BJ (cell line): ENCODE data around the gene CEP55. TPM values are rescaled to one million over a fixed set of nuclear protein-coding genes. Genes with fewer than 3 reads are reported as not detected.
A peak's percentile ranks its signal among the peaks of the same experiment; 100 is the strongest.
"Not testable (repeated sequence)": the region's sequence is repeated elsewhere in the genome, so short reads cannot be mapped to it uniquely, and the experiment has no call there.

Source experiments
- CTCF ChIA-PET: fragments of 350-600 bp; formaldehyde crosslinking; extraction: SDS; loops from one replicate; lab custom pipeline; 2021; ENCODE audit warnings: antibody characterized with exemption, inconsistent platforms; lab: Yijun Ruan, JAX
- POLR2A ChIA-PET: fragments of 300-600 bp; sonication (Branson Sonifier 250); formaldehyde crosslinking; extraction: SDS; loops from one replicate; lab custom pipeline; 2021; ENCODE audit warnings: antibody characterized with exemption; lab: Charles Lee
- DNase-seq: peaks from one replicate; pipeline ENCODE4 v3.0.0-alpha.2; 2011; ENCODE audit warnings: low read depth
- H3K27me3 ChIP-seq: 2 replicates; pipeline ENCODE4 v1.6.0; 2011; ENCODE audit warnings: low read length; ENCODE audit not compliant: control insufficient read depth, insufficient read depth
- H3K36me3 ChIP-seq: 2 replicates; pipeline ENCODE4 v1.5.1; 2011; ENCODE audit warnings: low read length; ENCODE audit not compliant: control insufficient read depth, insufficient read depth
- H3K4me3 ChIP-seq: 2 replicates; pipeline ENCODE4 v1.5.1; 2011; ENCODE audit warnings: low read depth, mild to moderate bottlenecking, control low read depth, low read length
- polyA plus RNA-seq: library from polyadenylated mRNA; depleted of rRNA; stranded (reverse); fragments of >200 nt; gene quantifications from 2 replicates; pipeline ENCODE4 v1.2.3, GENCODE V29; 2011
- TF ChIP-seq, protein P1 (sequence below): IDR thresholded peaks from 2 replicates; pipeline ENCODE4 v1.5.1; 2011; ENCODE audit warnings: low read depth, mild to moderate bottlenecking, control low read depth, inconsistent platforms, low read length, moderate library complexity; ENCODE audit not compliant: insufficient read depth

The CEP55 gene
- polyA plus RNA-seq, 1 experiment = 16.8 TPM

- no peaks in the 10 kb centered on the region for H3K27me3 ChIP-seq
- no peak for DNase-seq
- no peak overlapping the region for H3K4me3 ChIP-seq
- peaks cover 4% of the 10 kb centered on the region; the same call in 1 of the 2 replicates for H3K36me3 ChIP-seq
- ChIA-PET POLR2A (interaction anchor here (0.6 to 0.9 kb wide), 3 partner anchors 18 to 80 kb away, joined by 3 to 4 read pairs (median 3); partner anchors contain the start of gene MYOF), CTCF (interaction anchor here (0.6 to 3.3 kb wide), 6 partner anchors 9 to 87 kb away, joined by 3 to 20 read pairs (median 4); partner anchors contain the start of gene MYOF)
- TF ChIP-seq, protein P1, sequence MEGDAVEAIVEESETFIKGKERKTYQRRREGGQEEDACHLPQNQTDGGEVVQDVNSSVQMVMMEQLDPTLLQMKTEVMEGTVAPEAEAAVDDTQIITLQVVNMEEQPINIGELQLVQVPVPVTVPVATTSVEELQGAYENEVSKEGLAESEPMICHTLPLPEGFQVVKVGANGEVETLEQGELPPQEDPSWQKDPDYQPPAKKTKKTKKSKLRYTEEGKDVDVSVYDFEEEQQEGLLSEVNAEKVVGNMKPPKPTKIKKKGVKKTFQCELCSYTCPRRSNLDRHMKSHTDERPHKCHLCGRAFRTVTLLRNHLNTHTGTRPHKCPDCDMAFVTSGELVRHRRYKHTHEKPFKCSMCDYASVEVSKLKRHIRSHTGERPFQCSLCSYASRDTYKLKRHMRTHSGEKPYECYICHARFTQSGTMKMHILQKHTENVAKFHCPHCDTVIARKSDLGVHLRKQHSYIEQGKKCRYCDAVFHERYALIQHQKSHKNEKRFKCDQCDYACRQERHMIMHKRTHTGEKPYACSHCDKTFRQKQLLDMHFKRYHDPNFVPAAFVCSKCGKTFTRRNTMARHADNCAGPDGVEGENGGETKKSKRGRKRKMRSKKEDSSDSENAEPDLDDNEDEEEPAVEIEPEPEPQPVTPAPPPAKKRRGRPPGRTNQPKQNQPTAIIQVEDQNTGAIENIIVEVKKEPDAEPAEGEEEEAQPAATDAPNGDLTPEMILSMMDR = no peak
Observed at GRCh38 chr10:93463723-93464476, 32.5 kb upstream of the CEP55 start.

- no peak for DNase-seq
- CTCF ChIA-PET = interaction anchor here (0.7 to 3.3 kb wide), 5 partner anchors 16 to 88 kb away, joined by 3 to 20 read pairs (median 4); partner anchors contain the start of gene MYOF
- Histone ChIP-seq H3K4me3 (no peak overlapping the region), H3K36me3 (peaks cover 6% of the 10 kb centered on the region), H3K27me3 (no peaks in the 10 kb centered on the region)
- TF ChIP-seq, protein P1 = no peak
- POLR2A ChIA-PET = no interaction called here
Observed at GRCh38 chr10:93464776-93465388, 31.5 kb upstream of the CEP55 start.

GRCh38 chr10:93465806-93466675 lies 30.4 kb upstream of the CEP55 start:
- H3K27me3 ChIP-seq = no peaks in the 10 kb centered on the region
- ChIA-PET CTCF (interaction anchor here (0.5 to 3.3 kb wide), 7 partner anchors 10 to 90 kb away, joined by 3 to 20 read pairs (median 4); partner anchors contain the start of gene MYOF), POLR2A (interaction anchor here (0.5 to 1.0 kb wide), 9 partner anchors 7 to 95 kb away, joined by 3 to 7 read pairs (median 4); no protein-coding TSS in a partner anchor)
- TF ChIP-seq, protein P1 = no peak
- no peak overlapping the region for H3K4me3 ChIP-seq
- DNase-seq = peak; percentile 81
- H3K36me3 ChIP-seq = peaks cover 4% of the 10 kb centered on the region

DNA sequence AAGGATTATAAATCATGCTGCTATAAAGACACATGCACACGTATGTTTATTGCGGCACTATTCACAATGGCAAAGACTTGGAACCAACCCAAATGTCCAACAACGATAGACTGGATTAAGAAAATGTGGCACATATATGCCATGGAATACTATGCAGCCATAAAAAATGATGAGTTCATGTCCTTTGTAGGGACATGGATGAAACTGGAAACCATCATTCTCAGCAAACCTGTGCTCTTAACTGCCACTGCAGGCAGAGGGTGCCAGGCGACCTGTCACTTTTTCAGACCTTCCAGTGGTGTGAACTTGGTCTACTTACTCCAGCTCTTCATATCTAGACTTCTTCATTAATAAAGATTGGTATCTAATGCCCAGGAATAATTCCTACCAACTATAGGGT lies 28.8 kb upstream of the CEP55 start:
- POLR2A ChIA-PET, H3K27me3 ChIP-seq, DNase-seq, H3K36me3 ChIP-seq, H3K4me3 ChIP-seq: not testable (repeated sequence)
- CTCF ChIA-PET = interaction anchor here (0.8 to 2.4 kb wide), 4 partner anchors 9 to 91 kb away, joined by 3 to 8 read pairs (median 4); partner anchors contain the start of gene MYOF

- H3K27me3 ChIP-seq = no peaks in the 10 kb centered on the region
- H3K36me3 ChIP-seq = peaks cover 5% of the 10 kb centered on the region
- H3K4me3 ChIP-seq = no peak overlapping the region
- peak; percentile 90 for DNase-seq
- POLR2A ChIA-PET = interaction anchor here (0.7 to 0.8 kb wide), 2 partner anchors 10 to 122 kb away, joined by 3 read pairs; no protein-coding TSS in a partner anchor
- TF ChIP-seq, protein P1 = peak; percentile 20; the same call in 1 of the 2 replicates
- CTCF ChIA-PET = interaction anchor here (1.1 to 2.4 kb wide), 9 partner anchors 10 to 92 kb away, joined by 3 to 11 read pairs (median 5); partner anchors contain the start of gene MYOF
Observed at GRCh38 chr10:93468461-93469213, 27.8 kb upstream of the CEP55 start.
